A673 (cell line): ENCODE data around the gene TMEM164.

Experiments used
- EZH2 ChIP-seq: fragments of 200-600 bp; sonication (generic); IDR thresholded peaks from 2 replicates; pipeline ENCODE4 v1.6.1; 2017; ENCODE audit warnings: borderline replicate concordance, low read depth, mild to moderate bottlenecking, mixed read lengths, antibody characterized with exemption, low read length; ENCODE audit not compliant: poor library complexity, severe bottlenecking
- TF ChIP-seq, protein P1 (sequence below): fragments of 300-800, 200-600 bp; sonication (generic); conservative IDR thresholded peaks from 2 replicates; pipeline ENCODE4 v1.5.1; 2017; ENCODE audit warnings: low read depth, mild to moderate bottlenecking, antibody characterized with exemption, low read length, moderate library complexity, mixed read lengths

DNA sequence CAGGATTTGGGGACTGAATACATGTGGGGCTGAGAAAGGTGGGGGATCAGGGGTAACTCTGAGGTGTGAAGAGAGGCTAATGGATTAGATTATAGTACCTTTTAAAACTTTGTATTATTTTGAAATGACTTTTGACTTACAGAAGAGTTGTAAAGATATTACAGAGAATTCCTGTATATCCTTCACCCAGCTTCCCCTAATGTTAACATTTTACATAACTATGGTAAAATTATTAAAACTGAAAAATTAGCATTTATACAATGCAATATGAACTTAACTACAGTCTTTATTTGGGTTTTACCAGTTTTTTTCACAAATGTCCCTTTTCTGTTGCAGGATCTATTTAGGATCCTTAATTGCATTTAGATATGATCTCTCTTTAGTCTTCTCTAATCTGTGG, 57.4 kb downstream of the TMEM164 start:
- TF ChIP-seq, protein P1, sequence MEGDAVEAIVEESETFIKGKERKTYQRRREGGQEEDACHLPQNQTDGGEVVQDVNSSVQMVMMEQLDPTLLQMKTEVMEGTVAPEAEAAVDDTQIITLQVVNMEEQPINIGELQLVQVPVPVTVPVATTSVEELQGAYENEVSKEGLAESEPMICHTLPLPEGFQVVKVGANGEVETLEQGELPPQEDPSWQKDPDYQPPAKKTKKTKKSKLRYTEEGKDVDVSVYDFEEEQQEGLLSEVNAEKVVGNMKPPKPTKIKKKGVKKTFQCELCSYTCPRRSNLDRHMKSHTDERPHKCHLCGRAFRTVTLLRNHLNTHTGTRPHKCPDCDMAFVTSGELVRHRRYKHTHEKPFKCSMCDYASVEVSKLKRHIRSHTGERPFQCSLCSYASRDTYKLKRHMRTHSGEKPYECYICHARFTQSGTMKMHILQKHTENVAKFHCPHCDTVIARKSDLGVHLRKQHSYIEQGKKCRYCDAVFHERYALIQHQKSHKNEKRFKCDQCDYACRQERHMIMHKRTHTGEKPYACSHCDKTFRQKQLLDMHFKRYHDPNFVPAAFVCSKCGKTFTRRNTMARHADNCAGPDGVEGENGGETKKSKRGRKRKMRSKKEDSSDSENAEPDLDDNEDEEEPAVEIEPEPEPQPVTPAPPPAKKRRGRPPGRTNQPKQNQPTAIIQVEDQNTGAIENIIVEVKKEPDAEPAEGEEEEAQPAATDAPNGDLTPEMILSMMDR: no peak
- no peak for TF ChIP-seq EZH2
